HCT116 (cell line): ENCODE results near the gene SHROOM3. TPM values are rescaled to one million over a fixed set of nuclear protein-coding genes. Genes with fewer than 3 reads are reported as not detected.

Source experiments
- ATAC-seq: fragments of 200-7000 bp; cut with Tn5 transposase; 2 replicates; pipeline ENCODE4 v1.9.1; 2020; ENCODE audit warnings: mild to moderate bottlenecking, moderate library complexity
- BruUV-seq: library from RNA; stranded (reverse); fragments of 400-500 nt; replicated peaks from 2 replicates; lab custom pipeline; 2021; lab: Mats Ljungman, UMichigan
- CTCF ChIA-PET: fragments of 300-600 bp; sonication (Branson Sonifier 250); formaldehyde crosslinking; loops from one replicate; lab custom pipeline; 2021; ENCODE audit warnings: antibody characterized with exemption; lab: Charles Lee
- POLR2A ChIA-PET: fragments of 300-600, 350-600 bp; sonication (Branson Sonifier 250); formaldehyde crosslinking; loops from one replicate; lab custom pipeline; 2021; ENCODE audit warnings: antibody characterized with exemption; lab: Charles Lee
- RAD21 ChIA-PET, 2 experiments: fragments of 300-600 bp; sonication (Branson Sonifier 250); formaldehyde crosslinking; loops; one replicate each; lab custom pipeline; 2023; ENCODE audit warnings: low total read pairs in 2 of 2; ENCODE audit not compliant: uncharacterized antibody in 2 of 2, unreplicated experiment in 2 of 2, low non-redundant PET in 1 of 2; lab: Charles Lee
- DNase-seq: peaks from one replicate; pipeline ENCODE4 v3.0.0-alpha.2; 2010; ENCODE audit warnings: low read depth, low spot score
- H2AFZ ChIP-seq: fragments of 200-600 bp; shearing (Covaris generic), sonication (generic); 2 replicates; pipeline ENCODE4 v1.6.1; 2017; ENCODE audit warnings: low read depth, mixed run types, mixed read lengths, antibody characterized with exemption, low read length; ENCODE audit not compliant: poor library complexity, severe bottlenecking
- H3K27ac ChIP-seq: 2 replicates; pipeline ENCODE4 v1.5.1; 2012; ENCODE audit warnings: low read depth, low read length
- H3K27me3 ChIP-seq: fragments of 200-600 bp; sonication (generic); 2 replicates; pipeline ENCODE4 v1.6.1; 2016; ENCODE audit warnings: mixed run types, low read length, mixed read lengths; ENCODE audit not compliant: insufficient read depth
- H3K36me3 ChIP-seq, 2 experiments: fragments of 200-500 bp in 1 of 2; fragments of 200-600 bp in 1 of 2; sonication (Bioruptor generic) in 1 of 2; sonication (generic) in 1 of 2; 2 replicates each; pipeline versions ENCODE4 v1.5.1 to v1.6.1; 2014 to 2016; ENCODE audit warnings: low read length in 2 of 2, inconsistent platforms in 1 of 2, mixed read lengths in 1 of 2, mixed run types in 1 of 2; ENCODE audit not compliant: insufficient read depth in 2 of 2, control insufficient read depth in 1 of 2
- H3K4me1 ChIP-seq, 2 experiments: fragments of 200-600 bp in 1 of 2; sonication (generic) in 1 of 2; 2 replicates each; pipeline versions ENCODE4 v1.5.1 to v1.6.1; 2012 to 2017; ENCODE audit warnings: low read length in 2 of 2, inconsistent platforms in 1 of 2, mild to moderate bottlenecking in 1 of 2, mixed read lengths in 1 of 2, mixed run types in 1 of 2, moderate library complexity in 1 of 2; ENCODE audit not compliant: insufficient read depth in 2 of 2, control insufficient read depth in 1 of 2
- H3K4me2 ChIP-seq: fragments of 200-600 bp; sonication (generic); 2 replicates; pipeline ENCODE4 v1.6.1; 2017; ENCODE audit warnings: mixed run types, low read length, mixed read lengths
- H3K4me3 ChIP-seq, 2 experiments: fragments of 200-600 bp in 1 of 2; sonication (generic) in 1 of 2; replicated peaks in 1 of 2; 2 replicates each; pipeline ENCODE4 v1.5.1; 2011 to 2016; ENCODE audit warnings: low read length in 2 of 2, control low read depth in 1 of 2, low read depth in 1 of 2, mild to moderate bottlenecking in 1 of 2, mixed read lengths in 1 of 2, mixed run types in 1 of 2
- H3K79me2 ChIP-seq: fragments of 200-600 bp; sonication (generic); 2 replicates; pipeline ENCODE4 v1.6.1; 2017; ENCODE audit warnings: mild to moderate bottlenecking, mixed run types, low read length, moderate library complexity, mixed read lengths; ENCODE audit not compliant: insufficient read depth
- H3K9ac ChIP-seq: fragments of 200-600 bp; sonication (generic); 2 replicates; pipeline ENCODE4 v1.6.1; 2016; ENCODE audit warnings: low read length, mixed read lengths
- H3K9me2 ChIP-seq: fragments of 200-600 bp; sonication (generic), shearing (Covaris generic); 2 replicates; pipeline ENCODE4 v1.6.1; 2017; ENCODE audit warnings: mixed run types, mild to moderate bottlenecking, moderate library complexity; ENCODE audit not compliant: insufficient read depth
- H3K9me3 ChIP-seq, 2 experiments: fragments of 200-500 bp in 1 of 2; fragments of 200-600 bp in 1 of 2; sonication (Bioruptor generic) in 1 of 2; sonication (generic) in 1 of 2; 2 replicates each; pipeline ENCODE4 v1.6.1; 2014 to 2017; ENCODE audit warnings: low read length in 2 of 2, mixed read lengths in 2 of 2, inconsistent platforms in 1 of 2, low read depth in 1 of 2, mild to moderate bottlenecking in 1 of 2, mixed run types in 1 of 2, moderate library complexity in 1 of 2; ENCODE audit not compliant: control insufficient read depth in 1 of 2, insufficient read depth in 1 of 2
- H4K20me1 ChIP-seq: fragments of 200-600 bp; sonication (generic), shearing (Covaris generic); 2 replicates; pipeline ENCODE4 v1.6.1; 2017; ENCODE audit warnings: mixed run types, mild to moderate bottlenecking, moderate library complexity; ENCODE audit not compliant: insufficient read depth
- ATF3 ChIP-seq: IDR thresholded peaks from 2 replicates; pipeline ENCODE4 v1.6.1; 2012
- EGR1 ChIP-seq: IDR thresholded peaks from 2 replicates; pipeline ENCODE4 v1.6.1; 2012; ENCODE audit warnings: low read depth
- EZH2 ChIP-seq: fragments of 200-600 bp; sonication (generic); IDR thresholded peaks from 2 replicates; pipeline ENCODE4 v1.6.1; 2017; ENCODE audit warnings: antibody characterized with exemption, mixed run types
- EZH2phosphoT487 ChIP-seq: fragments of 200-600 bp; IDR thresholded peaks from 2 replicates; pipeline ENCODE4 v1.6.1; 2018; ENCODE audit warnings: antibody characterized with exemption, borderline replicate concordance
- FOSL1 ChIP-seq: IDR thresholded peaks from 2 replicates; pipeline ENCODE4 v1.6.1; 2012; ENCODE audit warnings: low read depth
- JUND ChIP-seq: IDR thresholded peaks from 2 replicates; pipeline ENCODE4 v1.6.1; 2012
- MAX ChIP-seq: IDR thresholded peaks from 2 replicates; pipeline ENCODE4 v1.6.1; 2012
- RAD21 ChIP-seq: IDR thresholded peaks from 2 replicates; pipeline ENCODE4 v1.6.1; 2012; ENCODE audit warnings: low read depth, mild to moderate bottlenecking
- REST ChIP-seq: IDR thresholded peaks from 2 replicates; pipeline ENCODE4 v1.6.1; 2012; ENCODE audit warnings: low read depth
- SIN3A ChIP-seq: IDR thresholded peaks from 2 replicates; pipeline ENCODE4 v1.6.1; 2012; ENCODE audit warnings: low read depth
- SP1 ChIP-seq: IDR thresholded peaks from 2 replicates; pipeline ENCODE4 v1.6.1; 2012; ENCODE audit warnings: low read depth
- SRF ChIP-seq: IDR thresholded peaks from 2 replicates; pipeline ENCODE4 v1.6.1; 2012; ENCODE audit warnings: low read depth
- ZFX ChIP-seq: fragments of 450-650 bp; IDR thresholded peaks from 2 replicates; pipeline ENCODE4 v1.6.1; 2017
- ZNF274 ChIP-seq: fragments of 200-500 bp; sonication (Bioruptor generic); IDR thresholded peaks from 2 replicates; pipeline ENCODE4 v1.6.1; 2014; ENCODE audit warnings: mild to moderate bottlenecking, low read depth, low read length, inconsistent platforms
- intact Hi-C: fragments of 100-400 bp; cut with micrococcal nuclease; formaldehyde crosslinking; loops from 2 replicates; pipeline ENCODE4 v1.10.0; 2022
- total RNA-seq: library from RNA; stranded (reverse); gene quantifications from one replicate; pipeline ENCODE4 v1.2.1, GENCODE V29; 2021; ENCODE audit not compliant: unreplicated experiment

SHROOM3 gene
- total RNA-seq, 1 experiment from 2014 or later, result 22.5 TPM

- DNase-seq, result no peak
- TF ChIP-seq FOSL1 (no peak), ZNF274 (no peak), REST (no peak), EGR1 (no peak), ZFX (no peak), RAD21 (no peak), SRF (no peak)
- TF ChIP-seq, all 23 proteins: peak for 0
- Histone ChIP-seq H3K4me1 (no peaks in the 10 kb centered on the region), H3K79me2 (no peaks in the 10 kb centered on the region), H3K27ac (no peak overlapping the region), H4K20me1 (no peaks in the 10 kb centered on the region), H3K4me2 (no peak overlapping the region), H3K9me3 (no peaks in the 10 kb centered on the region), H2AFZ (no peak overlapping the region), H3K9ac (no peak overlapping the region), H3K27me3 (no peaks in the 10 kb centered on the region), H3K36me3 (no peaks in the 10 kb centered on the region), H3K4me3 (no peak overlapping the region), H3K9me2 (no peaks in the 10 kb centered on the region)
- BruUV-seq, result no TSS peak
- intact Hi-C loops, result no loop called here
- ChIA-PET CTCF (no interaction called here), RAD21 (no interaction called here), POLR2A (no interaction called here)
- no peak for ATAC-seq
Observed at GRCh38 chr4:76649086-76649485, 214.1 kb downstream of the SHROOM3 start.

- no peak for DNase-seq
- Histone ChIP-seq H2AFZ (no peak overlapping the region), H3K27ac (no peak overlapping the region), H3K36me3 (no peaks in the 10 kb centered on the region), H3K9me2 (no peaks in the 10 kb centered on the region), H3K27me3 (no peaks in the 10 kb centered on the region), H4K20me1 (no peaks in the 10 kb centered on the region), H3K4me2 (no peak overlapping the region), H3K4me3 (no peak overlapping the region), H3K79me2 (no peaks in the 10 kb centered on the region), H3K9ac (no peak overlapping the region), H3K9me3 (no peaks in the 10 kb centered on the region), H3K4me1 (peaks cover 8 to 16% of the 10 kb centered on the region in 2 experiments)
- no peak for ATAC-seq
- RAD21 ChIA-PET, result no interaction called here
- no TSS peak for BruUV-seq
- CTCF ChIA-PET, result no interaction called here
- POLR2A ChIA-PET, result interaction anchor here (1.0 kb wide), 1 partner anchor 14 kb away, joined by 3 read pairs; no protein-coding TSS in a partner anchor
- intact Hi-C loops, result no loop called here
- TF ChIP-seq EGR1 (no peak), ZFX (no peak), SIN3A (no peak), ZNF274 (no peak), EZH2 (no peak), SRF (no peak), FOSL1 (no peak), JUND (no peak), EZH2phosphoT487 (no peak), ATF3 (no peak), REST (no peak), SP1 (no peak), MAX (no peak)
Observed at GRCh38 chr4:76651616-76652015, 216.6 kb downstream of the SHROOM3 start.
